ENCODE measurements around the gene AHCYL1. TPM values are rescaled to one million over a fixed set of nuclear protein-coding genes. Genes with fewer than 3 reads are reported as not detected.

Gene AHCYL1
- polyA plus RNA-seq, 1 experiment = 95.5 TPM

DNA sequence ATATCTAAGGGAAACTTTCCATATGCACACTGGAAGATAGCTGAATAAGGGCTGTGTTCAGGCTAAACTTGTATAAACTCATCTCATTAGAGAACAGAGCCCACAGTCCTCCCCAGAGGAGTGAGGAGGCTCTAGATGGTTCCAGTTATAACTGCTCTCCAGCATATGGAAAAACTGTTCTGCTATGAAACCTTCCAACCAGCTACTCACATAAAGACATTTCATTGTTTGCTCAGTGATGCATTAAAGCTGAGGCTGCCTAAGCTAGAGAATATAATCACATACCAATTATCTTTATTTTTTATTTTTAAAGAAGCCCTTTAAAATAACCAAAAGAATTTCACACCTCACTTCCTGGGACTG, 13.3 kb downstream of the AHCYL1 start:
- ChIA-PET CTCF (interaction anchor here (0.9 to 2.2 kb wide), 5 partner anchors 13 to 452 kb away, joined by 3 to 14 read pairs (median 4); partner anchors contain the start of gene AHCYL1), POLR2A (no interaction called here)
- Histone ChIP-seq H3K4me3 (ENCODE audit: low read depth, low read length) (no peak overlapping the region), H3K36me3 (ENCODE audit: control insufficient read depth, insufficient read depth, low read length) (no peaks in the 10 kb centered on the region), H3K27me3 (ENCODE audit: control insufficient read depth, insufficient read depth, low read length) (no peaks in the 10 kb centered on the region)
- DNase-seq (ENCODE audit: low read depth) = no peak
- TF ChIP-seq, protein P1, sequence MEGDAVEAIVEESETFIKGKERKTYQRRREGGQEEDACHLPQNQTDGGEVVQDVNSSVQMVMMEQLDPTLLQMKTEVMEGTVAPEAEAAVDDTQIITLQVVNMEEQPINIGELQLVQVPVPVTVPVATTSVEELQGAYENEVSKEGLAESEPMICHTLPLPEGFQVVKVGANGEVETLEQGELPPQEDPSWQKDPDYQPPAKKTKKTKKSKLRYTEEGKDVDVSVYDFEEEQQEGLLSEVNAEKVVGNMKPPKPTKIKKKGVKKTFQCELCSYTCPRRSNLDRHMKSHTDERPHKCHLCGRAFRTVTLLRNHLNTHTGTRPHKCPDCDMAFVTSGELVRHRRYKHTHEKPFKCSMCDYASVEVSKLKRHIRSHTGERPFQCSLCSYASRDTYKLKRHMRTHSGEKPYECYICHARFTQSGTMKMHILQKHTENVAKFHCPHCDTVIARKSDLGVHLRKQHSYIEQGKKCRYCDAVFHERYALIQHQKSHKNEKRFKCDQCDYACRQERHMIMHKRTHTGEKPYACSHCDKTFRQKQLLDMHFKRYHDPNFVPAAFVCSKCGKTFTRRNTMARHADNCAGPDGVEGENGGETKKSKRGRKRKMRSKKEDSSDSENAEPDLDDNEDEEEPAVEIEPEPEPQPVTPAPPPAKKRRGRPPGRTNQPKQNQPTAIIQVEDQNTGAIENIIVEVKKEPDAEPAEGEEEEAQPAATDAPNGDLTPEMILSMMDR (IDR thresholded peaks at IDR 0.05; ENCODE audit: insufficient read depth, low read depth, low read length) = no peak

- DNase-seq (ENCODE audit: low read depth) = no peak
- TF ChIP-seq, protein P1 (IDR thresholded peaks at IDR 0.05; ENCODE audit: insufficient read depth, low read depth, low read length) = no peak
- H3K36me3 ChIP-seq (ENCODE audit: control insufficient read depth, insufficient read depth, low read length) = no peaks in the 10 kb centered on the region
- POLR2A ChIA-PET = no interaction called here
- CTCF ChIA-PET = interaction anchor here (1.0 to 1.7 kb wide), 2 partner anchors 8 to 16 kb away, joined by 3 read pairs; no protein-coding TSS in a partner anchor
- no peaks in the 10 kb centered on the region for H3K27me3 ChIP-seq (ENCODE audit: control insufficient read depth, insufficient read depth, low read length)
- H3K4me3 ChIP-seq (ENCODE audit: low read depth, low read length) = no peak overlapping the region
Observed at GRCh38 chr1:110002695-110003094, 18.1 kb downstream of the AHCYL1 start.

GRCh38 chr1:110003747-110004428, 19.3 kb downstream of the AHCYL1 start:
- DNase-seq (ENCODE audit: low read depth) = peak; percentile 98
- TF ChIP-seq, protein P1 (IDR thresholded peaks at IDR 0.05; ENCODE audit: insufficient read depth, low read depth, low read length) = no peak
- CTCF ChIA-PET = interaction anchor here (1.0 to 4.7 kb wide), 4 partner anchors 9 to 229 kb away, joined by 3 to 30 read pairs (median 4); partner anchors contain the start of gene AHCYL1
- no peaks in the 10 kb centered on the region for H3K27me3 ChIP-seq (ENCODE audit: control insufficient read depth, insufficient read depth, low read length)
- POLR2A ChIA-PET = interaction anchor here (0.6 kb wide), 1 partner anchor 23 kb away, joined by 3 read pairs; no protein-coding TSS in a partner anchor
- no peaks in the 10 kb centered on the region for H3K36me3 ChIP-seq (ENCODE audit: control insufficient read depth, insufficient read depth, low read length)
- peak overlapping the region; percentile 17 for H3K4me3 ChIP-seq (ENCODE audit: low read depth, low read length)

DNA sequence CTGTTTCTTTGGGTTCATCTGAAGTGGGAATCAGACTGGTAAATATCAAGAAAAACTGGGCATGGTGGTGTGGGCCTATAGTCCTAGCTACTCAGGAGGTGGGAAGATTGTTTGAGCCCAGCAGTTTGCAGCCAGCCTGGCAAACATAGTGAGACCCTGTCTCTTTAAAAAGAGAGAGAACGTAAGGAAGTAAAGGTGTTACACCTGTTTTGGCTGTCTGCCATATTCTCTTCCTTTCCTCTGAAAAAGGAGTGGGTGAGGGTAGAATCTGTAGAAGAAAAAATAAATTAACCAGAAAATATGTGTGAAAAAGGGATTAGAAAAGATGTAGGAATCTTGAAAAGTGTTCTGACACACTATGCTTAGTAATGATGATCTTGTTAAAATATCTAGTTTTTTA, 20.0 kb downstream of the AHCYL1 start:
- TF ChIP-seq, protein P1 (IDR thresholded peaks at IDR 0.05; ENCODE audit: insufficient read depth, low read depth, low read length) = no peak
- ChIA-PET CTCF (interaction anchor here (1.0 to 4.7 kb wide), 4 partner anchors 8 to 473 kb away, joined by 3 to 30 read pairs (median 4); partner anchors contain the start of gene AHCYL1), POLR2A (no interaction called here)
- H3K27me3 ChIP-seq (ENCODE audit: control insufficient read depth, insufficient read depth, low read length) = no peaks in the 10 kb centered on the region
- H3K36me3 ChIP-seq (ENCODE audit: control insufficient read depth, insufficient read depth, low read length) = no peaks in the 10 kb centered on the region
- DNase-seq (ENCODE audit: low read depth) = no peak
- H3K4me3 ChIP-seq (ENCODE audit: low read depth, low read length) = peak overlapping the region; percentile 17

GRCh38 chr1:110005971-110006370, 21.4 kb downstream of the AHCYL1 start:
- ChIA-PET POLR2A (no interaction called here), CTCF (interaction anchor here (0.6 to 4.7 kb wide), 4 partner anchors 22 to 292 kb away, joined by 3 to 30 read pairs (median 6); partner anchors contain the start of gene AHCYL1)
- TF ChIP-seq, protein P1 (IDR thresholded peaks at IDR 0.05; ENCODE audit: insufficient read depth, low read depth, low read length) = no peak
- DNase-seq (ENCODE audit: low read depth) = no peak
- Histone ChIP-seq H3K36me3 (ENCODE audit: control insufficient read depth, insufficient read depth, low read length) (no peaks in the 10 kb centered on the region; the same call in 1 of the 2 replicates), H3K4me3 (ENCODE audit: low read depth, low read length) (no peak overlapping the region), H3K27me3 (ENCODE audit: control insufficient read depth, insufficient read depth, low read length) (no peaks in the 10 kb centered on the region)

Data from BJ (cell line).